Fibroblast of skin of right biceps (primary cell): ENCODE measurements around the gene C1GALT1C1L.
"Not testable (repeated sequence)": the region's sequence is repeated elsewhere in the genome, so short reads cannot be mapped to it uniquely, and the experiment has no call there.

Experiments
- DNase-seq: peaks from one replicate; pipeline ENCODE4 v3.0.0-alpha.2; 2013

The C1GALT1C1L gene

GRCh38 chr2:43648994-43649701, 27.1 kb downstream of the C1GALT1C1L start:
- DNase-seq: peak; percentile 42

- DNase-seq: no peak
Measured at GRCh38 chr2:43643680-43644079, 32.5 kb downstream of the C1GALT1C1L start.

GRCh38 chr2:43642363-43642762, 33.9 kb downstream of the C1GALT1C1L start:
- DNase-seq: no peak

GRCh38 chr2:43637030-43637803, 39.0 kb downstream of the C1GALT1C1L start, which contains the start of gene PLEKHH2:
Gene PLEKHH2 (plus strand): TSS chr2:43637260. CDS start chr2:43644674, 7,414 bp downstream.
- DNase-seq: peak; percentile 88

- DNase-seq: no peak
Measured at GRCh38 chr2:43636621-43637020, 39.6 kb downstream of the C1GALT1C1L start.

GRCh38 chr2:43636153-43636552, 40.1 kb downstream of the C1GALT1C1L start:
- not testable (repeated sequence) for DNase-seq

GRCh38 chr2:43634604-43635306, 41.5 kb downstream of the C1GALT1C1L start:
- peak; percentile 90 for DNase-seq

GRCh38 chr2:43631618-43632317, 44.5 kb downstream of the C1GALT1C1L start:
- no peak for DNase-seq
